Endodermal cell (in vitro differentiated cells): ENCODE results near the gene TRUB2. TPM values are rescaled to one million over a fixed set of nuclear protein-coding genes. Genes with fewer than 3 reads are reported as not detected.

ENCODE experiments used
- DNase-seq: peaks from one replicate; pipeline ENCODE4 v3.0.0-alpha.2; 2017
- H3K27ac ChIP-seq: 2 replicates; pipeline ENCODE4 v1.5.1; 2013; ENCODE audit warnings: mild to moderate bottlenecking, low read depth, low read length, moderate library complexity
- H3K27me3 ChIP-seq: 2 replicates; pipeline ENCODE4 v1.6.1; 2013; ENCODE audit warnings: mild to moderate bottlenecking, low read length, moderate library complexity; ENCODE audit not compliant: insufficient read depth, control insufficient read depth, poor library complexity, severe bottlenecking
- H3K36me3 ChIP-seq: 2 replicates; pipeline ENCODE4 v1.7.0; 2013; ENCODE audit warnings: mild to moderate bottlenecking, low read length, moderate library complexity; ENCODE audit not compliant: control insufficient read depth, insufficient read depth
- H3K4me1 ChIP-seq: one replicate; pipeline ENCODE4 v1.7.0; 2013; ENCODE audit warnings: low read length; ENCODE audit not compliant: control insufficient read depth, insufficient read depth
- H3K4me3 ChIP-seq: 2 replicates; pipeline ENCODE4 v1.5.1; 2013; ENCODE audit warnings: mild to moderate bottlenecking, low read length, moderate library complexity
- H3K9ac ChIP-seq: 2 replicates; pipeline ENCODE4 v1.6.1; 2013; ENCODE audit warnings: mild to moderate bottlenecking, low read length, moderate library complexity; ENCODE audit not compliant: poor library complexity, severe bottlenecking; ENCODE audit errors: extremely low read depth
- H3K9me3 ChIP-seq: 2 replicates; pipeline ENCODE4 v1.6.1; 2013; ENCODE audit warnings: mild to moderate bottlenecking, low read length, moderate library complexity; ENCODE audit not compliant: control insufficient read depth
- H3K27ac Mint-ChIP-seq: 2 replicates; pipeline ENCODE4 v1.8.0; 2020; ENCODE audit warnings: mixed read lengths
- H3K27me3 Mint-ChIP-seq: 2 replicates; pipeline ENCODE4 v1.8.0; 2021; ENCODE audit warnings: mild to moderate bottlenecking, mixed read lengths; ENCODE audit not compliant: insufficient read depth
- H3K36me3 Mint-ChIP-seq: 2 replicates; pipeline ENCODE4 v1.8.0; 2020; ENCODE audit warnings: low read depth, mixed read lengths
- H3K4me1 Mint-ChIP-seq: 2 replicates; pipeline ENCODE4 v1.8.0; 2020; ENCODE audit warnings: mixed read lengths
- H3K4me3 Mint-ChIP-seq: 2 replicates; pipeline ENCODE4 v1.8.0; 2020; ENCODE audit warnings: mild to moderate bottlenecking, moderate library complexity, mixed read lengths
- H3K9me3 Mint-ChIP-seq: 2 replicates; pipeline ENCODE4 v1.8.0; 2020; ENCODE audit warnings: mild to moderate bottlenecking, mixed read lengths
- WGBS, 2 experiments: methylation state at CpG; one replicate each; pipeline versions ENCODE4 v1.1.5 to v1.1.7; 2013; ENCODE audit warnings: missing lambda C conversion rate in 2 of 2, mixed read lengths in 1 of 2; ENCODE audit not compliant: insufficient coverage in 1 of 2, insufficient read length in 1 of 2; 5-methylcytosine and 5-hydroxymethylcytosine counted together
- total RNA-seq, 2 donors: library from RNA; stranded (reverse); fragmentation: NEBNext Ultra II Directional in 1 of 2; extraction: Animal tissue kit (Norgen Biotek cat#: 25700) in 1 of 2; gene quantifications; 2 replicates in 1 of 2; 3 replicates in 1 of 2; pipeline ENCODE4 v1.2.1, GENCODE V29; 2021
- TF ChIP-seq, protein P1 (sequence below): fragments of 200-600 bp; sonication (generic); conservative IDR thresholded peaks from 2 replicates; pipeline ENCODE4 v1.5.0; 2021; ENCODE audit warnings: antibody characterized with exemption, mild to moderate bottlenecking

TRUB2 gene
- total RNA-seq, 2 donors from 2014 or later, result 30.6 to 31.8 TPM

DNA sequence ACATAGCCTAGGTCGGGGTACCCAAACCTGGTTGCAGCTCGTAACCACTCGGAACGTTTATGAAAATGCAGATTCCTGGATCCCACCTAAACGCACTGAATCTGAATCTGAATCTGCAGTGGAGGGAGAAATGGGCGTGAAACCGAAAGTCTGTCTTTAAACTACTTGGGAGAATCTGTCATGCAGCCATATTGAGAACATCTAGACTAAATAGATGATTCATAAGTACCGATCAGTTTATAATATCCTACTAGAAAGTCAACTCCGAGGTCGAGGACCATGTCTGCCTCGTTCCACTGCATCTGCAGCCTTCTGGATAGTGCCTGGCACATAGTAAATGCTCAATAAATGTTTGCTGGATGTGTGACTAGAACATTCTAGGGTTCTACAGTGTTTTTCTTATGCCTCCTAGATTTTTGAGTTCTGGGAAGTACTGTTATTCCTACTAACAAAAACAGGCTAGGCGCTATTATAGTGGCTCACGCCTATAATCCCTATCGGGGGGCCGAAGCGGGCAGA lies 1.0 kb upstream of the TRUB2 start:
- no peak for DNase-seq
- Mint-ChIP-seq H3K4me1 (peaks cover 5% of the 10 kb centered on the region), H3K9me3 (no peaks in the 10 kb centered on the region), H3K27ac (peak overlapping the region; percentile 81), H3K4me3 (peak overlapping the region; percentile 93), H3K27me3 (no peaks in the 10 kb centered on the region), H3K36me3 (peaks cover 23% of the 10 kb centered on the region)
- Histone ChIP-seq H3K9me3 (no peaks in the 10 kb centered on the region), H3K4me3 (peak overlapping the region; percentile 95), H3K4me1 (no peaks in the 10 kb centered on the region), H3K36me3 (peaks cover 17% of the 10 kb centered on the region), H3K9ac (peak overlapping the region; percentile 72), H3K27me3 (no peaks in the 10 kb centered on the region), H3K27ac (peak overlapping the region; percentile 93)
- TF ChIP-seq, protein P1, sequence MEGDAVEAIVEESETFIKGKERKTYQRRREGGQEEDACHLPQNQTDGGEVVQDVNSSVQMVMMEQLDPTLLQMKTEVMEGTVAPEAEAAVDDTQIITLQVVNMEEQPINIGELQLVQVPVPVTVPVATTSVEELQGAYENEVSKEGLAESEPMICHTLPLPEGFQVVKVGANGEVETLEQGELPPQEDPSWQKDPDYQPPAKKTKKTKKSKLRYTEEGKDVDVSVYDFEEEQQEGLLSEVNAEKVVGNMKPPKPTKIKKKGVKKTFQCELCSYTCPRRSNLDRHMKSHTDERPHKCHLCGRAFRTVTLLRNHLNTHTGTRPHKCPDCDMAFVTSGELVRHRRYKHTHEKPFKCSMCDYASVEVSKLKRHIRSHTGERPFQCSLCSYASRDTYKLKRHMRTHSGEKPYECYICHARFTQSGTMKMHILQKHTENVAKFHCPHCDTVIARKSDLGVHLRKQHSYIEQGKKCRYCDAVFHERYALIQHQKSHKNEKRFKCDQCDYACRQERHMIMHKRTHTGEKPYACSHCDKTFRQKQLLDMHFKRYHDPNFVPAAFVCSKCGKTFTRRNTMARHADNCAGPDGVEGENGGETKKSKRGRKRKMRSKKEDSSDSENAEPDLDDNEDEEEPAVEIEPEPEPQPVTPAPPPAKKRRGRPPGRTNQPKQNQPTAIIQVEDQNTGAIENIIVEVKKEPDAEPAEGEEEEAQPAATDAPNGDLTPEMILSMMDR, result no peak
- 32 to 34% methylated on average over 15 to 16 of the region's 16 CpGs for WGBS, 2 experiments

DNA sequence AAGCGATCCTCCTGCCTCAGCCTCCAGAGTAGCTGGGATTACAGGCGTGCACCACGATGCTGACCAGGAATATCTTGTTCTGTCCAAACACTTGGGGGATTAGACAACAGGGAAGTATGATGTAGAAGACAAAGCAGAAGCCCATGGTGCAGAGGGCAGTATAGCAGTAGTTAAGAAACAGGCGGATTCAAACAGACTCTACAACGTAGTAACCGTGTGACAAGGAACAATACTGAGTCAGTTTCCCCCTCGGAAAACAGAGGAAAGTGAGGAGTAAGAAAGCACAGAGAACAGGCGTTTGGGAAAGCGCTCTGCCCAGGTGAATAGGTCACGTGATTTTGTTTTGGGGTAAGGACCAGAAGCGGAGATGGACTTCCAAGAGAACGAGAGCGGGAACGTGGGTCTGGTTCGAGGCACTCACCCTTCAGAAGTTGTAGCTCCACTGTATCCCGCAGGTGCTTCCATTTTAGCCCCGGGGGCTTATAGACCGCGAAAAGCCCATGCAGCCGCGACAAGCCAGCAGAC lies 306 bp downstream of the TRUB2 start:
- Mint-ChIP-seq H3K9me3 (no peaks in the 10 kb centered on the region), H3K4me1 (peaks cover 5% of the 10 kb centered on the region), H3K27me3 (no peaks in the 10 kb centered on the region), H3K36me3 (peaks cover 26% of the 10 kb centered on the region), H3K4me3 (peak overlapping the region; percentile 93), H3K27ac (peak overlapping the region; percentile 98)
- Histone ChIP-seq H3K27me3 (no peaks in the 10 kb centered on the region), H3K9ac (peak overlapping the region; percentile 72), H3K27ac (no peak overlapping the region), H3K9me3 (no peaks in the 10 kb centered on the region), H3K36me3 (peaks cover 21% of the 10 kb centered on the region), H3K4me3 (peak overlapping the region; percentile 95), H3K4me1 (no peaks in the 10 kb centered on the region)
- TF ChIP-seq, protein P1, result no peak
- WGBS, 2 experiments, result 1 to 2% methylated on average over 17 to 21 of the region's 21 CpGs
- no peak for DNase-seq

DNA sequence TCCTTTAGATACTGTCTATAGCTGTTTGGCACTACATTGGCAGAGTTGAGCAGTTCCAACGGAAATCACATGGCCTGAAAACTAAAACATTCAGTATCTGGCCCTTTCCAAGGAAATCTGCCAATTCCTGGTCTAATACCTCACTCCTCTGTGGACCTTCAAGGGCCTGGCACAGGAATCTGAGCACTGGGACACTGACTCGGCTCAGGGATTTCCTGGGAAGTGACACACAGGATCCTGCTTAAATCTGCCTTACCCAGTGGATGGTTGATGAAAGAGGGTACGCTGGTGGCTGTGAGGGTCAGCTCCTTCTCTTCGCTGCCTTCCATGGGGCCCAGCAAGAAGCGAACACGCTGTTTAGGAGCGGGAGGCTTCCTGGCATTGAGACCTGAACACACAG lies 904 bp downstream of the TRUB2 start:
- Histone ChIP-seq H3K4me1 (no peaks in the 10 kb centered on the region), H3K4me3 (peak overlapping the region; percentile 95), H3K9ac (no peak overlapping the region), H3K27me3 (no peaks in the 10 kb centered on the region), H3K9me3 (no peaks in the 10 kb centered on the region), H3K27ac (no peak overlapping the region), H3K36me3 (peaks cover 27% of the 10 kb centered on the region)
- TF ChIP-seq, protein P1, result no peak
- Mint-ChIP-seq H3K36me3 (peaks cover 32% of the 10 kb centered on the region), H3K4me3 (peak overlapping the region; percentile 93), H3K9me3 (no peaks in the 10 kb centered on the region), H3K4me1 (peaks cover 5% of the 10 kb centered on the region), H3K27ac (no peak overlapping the region), H3K27me3 (no peaks in the 10 kb centered on the region)
- DNase-seq, result no peak
- 86 to 98% methylated on average over 4 of the region's 7 CpGs for WGBS, 2 experiments
